Effector CD8-positive, alpha-beta T cell (primary cell): ENCODE results near the gene ARHGEF40.

Experiments
- DNase-seq: peaks from one replicate; lab custom pipeline; 2025; lab: John Stamatoyannopoulos, UW

ARHGEF40 gene

GRCh38 chr14:21059842-21060613 lies 10.1 kb upstream of the ARHGEF40 start:
- no peak for DNase-seq

DNA sequence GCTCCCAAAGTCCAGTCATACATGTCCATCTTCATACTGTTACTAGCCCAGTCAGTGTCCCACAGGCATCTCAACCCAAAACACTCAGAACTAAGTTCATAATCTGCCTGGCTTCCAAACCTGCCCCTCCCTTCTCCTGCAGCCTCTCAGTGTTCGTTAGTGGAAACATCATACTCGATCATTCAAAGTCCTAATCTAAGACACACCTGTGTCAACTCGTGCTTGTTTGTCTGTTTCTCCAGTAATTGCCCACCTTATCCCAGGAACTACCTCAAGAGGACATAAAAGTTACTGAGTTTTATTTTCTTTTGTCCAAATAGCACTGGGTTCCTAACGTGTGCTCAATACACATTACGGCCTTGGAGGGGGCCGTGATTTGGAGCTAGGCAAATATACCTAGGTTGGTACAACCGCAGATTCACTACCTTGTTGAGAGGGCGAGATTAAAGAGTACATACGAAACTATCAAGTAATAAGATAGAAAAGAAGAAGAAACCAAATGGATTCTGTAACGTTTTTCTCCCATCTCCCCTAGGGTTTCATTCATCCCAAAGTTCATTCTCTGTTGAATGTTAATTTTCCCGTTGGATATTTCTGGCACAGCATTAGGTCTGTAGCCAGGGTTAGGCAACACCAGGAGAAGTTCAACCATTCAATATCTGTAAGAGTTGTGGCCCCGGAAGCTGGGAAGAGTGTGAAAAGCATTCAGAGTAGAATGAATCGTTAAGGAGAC lies 9.3 kb upstream of the ARHGEF40 start:
- no peak for DNase-seq

- no peak for DNase-seq
Measured at GRCh38 chr14:21061347-21061668, 8.8 kb upstream of the ARHGEF40 start.

GRCh38 chr14:21063479-21063878 lies 6.6 kb upstream of the ARHGEF40 start:
- DNase-seq: no peak

GRCh38 chr14:21066882-21067502 lies 3.1 kb upstream of the ARHGEF40 start:
- DNase-seq: no peak

- peak; percentile 25 for DNase-seq
Measured at GRCh38 chr14:21068521-21069387, 1.4 kb upstream of the ARHGEF40 start.

DNA sequence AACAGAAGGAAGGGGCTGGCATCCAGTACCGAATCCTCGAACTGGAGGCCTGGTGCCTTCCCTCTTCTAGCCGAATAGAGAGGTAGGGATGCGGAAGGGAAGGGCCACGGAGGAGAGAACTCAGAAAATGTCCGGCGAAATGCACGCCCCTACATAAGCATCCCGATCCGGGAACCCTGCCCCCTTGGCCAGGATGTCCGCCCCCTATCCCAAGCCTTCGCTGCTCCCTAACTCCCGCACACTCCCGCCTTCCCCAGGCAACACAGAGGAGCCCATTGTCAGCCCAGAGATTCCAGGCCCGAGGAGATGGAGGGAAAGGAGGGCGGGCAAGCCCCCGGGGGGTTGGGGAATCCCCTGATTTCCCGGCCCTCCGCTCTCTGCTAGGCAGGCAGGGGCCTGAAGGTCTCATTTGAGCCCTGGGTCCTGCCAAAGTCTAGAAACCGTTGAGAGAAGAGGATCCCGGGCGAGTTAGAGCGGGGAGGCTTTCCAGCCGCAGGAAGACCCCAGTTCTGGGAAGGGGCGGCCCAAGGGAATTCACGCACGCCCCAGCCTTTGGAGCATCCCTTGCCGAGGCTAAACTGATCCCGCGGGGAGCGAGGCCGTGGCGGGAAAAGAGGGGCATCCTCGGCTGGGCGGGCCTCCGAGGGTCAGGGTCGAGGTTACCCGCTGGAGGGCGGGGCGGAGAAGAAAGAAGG lies 569 bp upstream of the ARHGEF40 start:
- DNase-seq: peak; percentile 11

DNA sequence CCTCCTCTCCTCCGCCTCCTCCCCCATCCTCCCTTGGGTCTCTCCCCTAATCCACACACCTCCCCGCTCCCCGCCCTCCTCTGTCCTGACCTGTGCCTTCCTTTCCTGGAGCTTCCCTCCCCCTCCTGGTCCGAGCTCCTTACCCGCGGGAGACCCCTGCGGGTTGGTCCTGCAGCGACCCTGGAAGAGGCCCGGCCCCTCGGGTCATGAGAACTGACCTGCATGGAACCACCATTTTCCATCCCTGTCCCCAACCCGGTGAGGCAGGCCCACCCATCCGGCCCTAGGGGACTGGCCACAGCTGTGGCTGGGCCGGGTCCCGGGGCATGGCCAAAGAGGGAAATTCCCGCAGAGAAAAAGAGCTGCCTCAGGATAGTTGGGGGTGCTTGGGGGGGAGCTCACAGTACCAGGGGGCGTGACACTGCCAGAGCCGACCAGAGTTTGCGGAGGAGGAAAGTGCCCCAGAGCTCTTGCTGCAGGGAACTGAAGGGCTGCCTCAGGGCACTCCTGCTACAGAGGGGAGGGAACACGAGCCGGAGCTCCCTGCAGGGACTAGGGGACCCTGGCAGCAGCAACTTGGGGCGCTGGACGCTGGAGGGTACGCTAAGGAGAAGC lies 613 bp downstream of the ARHGEF40 start:
- no peak for DNase-seq

DNA sequence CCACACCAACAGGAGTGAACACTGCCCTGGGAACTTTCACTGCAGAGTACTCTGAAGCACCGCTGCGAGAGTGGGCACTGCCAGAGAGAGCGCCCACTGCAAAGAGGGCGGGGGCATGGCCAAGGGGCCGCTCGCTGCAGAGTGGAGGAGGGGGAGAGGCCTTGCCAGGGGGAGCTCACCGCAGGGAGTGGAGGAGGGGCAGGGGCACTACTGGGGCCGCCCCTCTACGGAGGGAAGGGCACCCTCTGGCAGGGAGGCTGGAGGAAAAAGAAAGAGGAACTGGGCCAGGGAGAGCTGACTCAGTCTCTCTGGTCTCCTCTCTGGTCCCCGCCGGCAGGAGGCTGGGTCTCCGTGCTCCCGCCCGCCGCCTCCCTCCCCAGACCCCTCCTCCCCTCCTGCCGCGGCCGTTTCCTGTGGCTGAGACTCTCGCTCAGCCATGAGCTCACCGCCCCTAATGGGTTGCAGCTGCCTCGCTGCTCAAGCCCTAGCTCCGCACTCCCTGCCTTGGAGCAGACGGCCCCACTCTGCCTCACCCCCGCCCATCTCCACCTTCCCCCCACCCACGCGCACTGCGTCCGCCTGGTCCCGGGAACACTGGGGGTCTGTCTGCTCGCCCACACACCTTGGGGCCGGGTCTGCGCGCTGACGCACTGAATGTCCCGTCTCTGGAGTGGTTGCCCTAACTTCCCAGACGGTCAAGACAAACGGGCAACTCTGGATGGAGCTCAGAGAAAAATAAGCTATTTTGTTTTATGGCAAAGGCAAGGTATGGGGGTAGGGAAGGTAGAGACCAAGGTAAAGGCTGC lies 1.3 kb downstream of the ARHGEF40 start:
- peak; percentile 6 for DNase-seq

DNA sequence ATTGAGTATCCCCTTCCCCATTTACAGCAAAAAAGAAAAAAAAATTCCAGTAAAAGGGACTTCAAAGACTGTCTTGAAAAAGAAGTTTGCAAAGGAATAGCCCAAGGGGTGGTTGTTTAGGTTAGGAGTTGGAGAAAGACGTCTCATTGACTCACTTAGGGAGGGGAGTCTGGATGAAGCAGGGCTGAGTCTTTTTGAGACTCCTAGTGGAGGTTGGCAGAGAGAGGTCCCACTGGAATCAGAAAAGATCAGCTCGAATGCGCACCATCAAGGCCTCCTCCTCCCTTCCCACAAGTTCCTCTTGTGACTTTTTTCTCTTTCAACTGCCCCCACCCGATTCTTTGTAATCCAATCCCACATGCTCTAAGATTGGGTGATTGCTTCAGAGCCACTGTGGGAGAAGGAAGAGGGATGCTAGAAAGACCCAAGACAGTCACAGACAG lies 1.9 kb downstream of the ARHGEF40 start:
- DNase-seq: no peak

- no peak for DNase-seq
Measured at GRCh38 chr14:21072781-21073339, 2.8 kb downstream of the ARHGEF40 start.

DNA sequence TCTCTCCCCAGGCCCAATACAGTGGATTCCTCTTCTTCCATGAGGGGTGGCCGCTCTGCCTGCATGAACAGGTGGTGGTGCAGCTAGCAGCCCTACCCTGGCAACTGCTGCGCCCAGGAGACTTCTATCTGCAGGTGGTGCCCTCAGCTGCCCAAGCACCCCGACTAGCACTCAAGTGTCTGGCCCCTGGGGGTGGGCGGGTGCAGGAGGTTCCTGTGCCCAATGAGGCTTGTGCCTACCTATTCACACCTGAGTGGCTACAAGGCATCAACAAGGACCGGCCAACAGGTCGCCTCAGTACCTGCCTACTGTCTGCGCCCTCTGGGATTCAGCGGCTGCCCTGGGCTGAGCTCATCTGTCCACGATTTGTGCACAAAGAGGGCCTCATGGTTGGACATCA lies 3.8 kb downstream of the ARHGEF40 start:
- DNase-seq: no peak

DNA sequence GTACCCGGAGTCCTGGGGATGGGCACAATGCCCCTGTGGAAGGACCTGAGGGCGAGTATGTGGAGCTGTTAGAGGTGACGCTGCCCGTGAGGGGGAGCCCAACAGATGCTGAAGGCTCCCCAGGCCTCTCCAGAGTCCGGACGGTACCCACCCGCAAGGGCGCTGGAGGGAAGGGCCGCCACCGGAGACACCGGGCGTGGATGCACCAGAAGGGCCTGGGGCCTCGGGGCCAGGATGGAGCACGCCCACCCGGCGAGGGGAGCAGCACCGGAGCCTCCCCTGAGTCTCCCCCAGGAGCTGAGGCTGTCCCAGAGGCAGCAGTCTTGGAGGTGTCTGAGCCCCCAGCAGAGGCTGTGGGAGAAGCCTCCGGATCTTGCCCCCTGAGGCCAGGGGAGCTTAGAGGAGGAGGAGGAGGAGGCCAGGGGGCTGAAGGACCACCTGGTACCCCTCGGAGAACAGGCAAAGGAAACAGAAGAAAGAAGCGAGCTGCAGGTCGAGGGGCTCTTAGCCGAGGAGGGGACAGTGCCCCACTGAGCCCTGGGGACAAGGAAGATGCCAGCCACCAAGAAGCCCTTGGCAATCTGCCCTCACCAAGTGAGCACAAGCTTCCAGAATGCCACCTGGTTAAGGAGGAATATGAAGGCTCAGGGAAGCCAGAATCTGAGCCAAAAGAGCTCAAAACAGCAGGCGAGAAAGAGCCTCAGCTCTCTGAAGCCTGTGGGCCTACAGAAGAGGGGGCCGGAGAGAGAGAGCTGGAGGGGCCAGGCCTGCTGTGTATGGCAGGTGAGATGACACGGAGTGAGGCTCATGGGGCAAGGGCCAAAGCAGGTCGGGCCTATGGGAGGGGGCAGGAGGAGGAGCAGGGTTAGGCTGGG lies 4.5 kb downstream of the ARHGEF40 start:
- DNase-seq: no peak

DNA sequence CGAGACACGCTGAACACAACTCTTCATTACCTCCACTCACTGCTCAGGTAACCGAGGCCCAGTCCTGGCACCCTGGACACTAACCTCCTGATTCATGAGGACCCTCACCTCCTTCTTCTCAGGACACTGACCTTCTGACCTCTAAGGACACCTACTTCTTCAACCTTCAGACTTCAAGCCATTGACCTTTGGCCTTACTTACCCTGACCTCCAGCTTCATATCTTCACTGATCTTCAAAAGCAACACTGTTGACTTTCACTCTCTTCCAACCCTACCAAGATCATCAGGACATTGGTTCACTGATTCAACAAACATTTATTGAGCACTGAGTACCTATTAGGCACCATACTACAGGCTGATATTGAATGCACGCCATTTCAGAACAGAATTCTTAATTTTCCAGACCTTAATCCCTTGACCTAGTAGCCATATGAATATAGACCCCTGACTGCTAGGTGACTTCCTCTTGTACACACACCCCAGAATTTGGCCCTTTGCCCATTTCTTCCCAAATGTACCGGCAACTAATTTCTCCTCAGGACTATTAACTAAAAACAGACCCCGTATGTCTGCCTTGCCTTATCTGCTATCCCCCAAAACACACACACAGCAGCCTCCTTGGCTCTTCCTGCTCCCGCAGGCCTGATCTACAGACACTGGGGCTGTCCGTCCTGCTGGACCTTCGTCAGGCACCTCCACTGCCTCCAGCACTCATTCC lies 5.8 kb downstream of the ARHGEF40 start:
- DNase-seq: no peak

DNA sequence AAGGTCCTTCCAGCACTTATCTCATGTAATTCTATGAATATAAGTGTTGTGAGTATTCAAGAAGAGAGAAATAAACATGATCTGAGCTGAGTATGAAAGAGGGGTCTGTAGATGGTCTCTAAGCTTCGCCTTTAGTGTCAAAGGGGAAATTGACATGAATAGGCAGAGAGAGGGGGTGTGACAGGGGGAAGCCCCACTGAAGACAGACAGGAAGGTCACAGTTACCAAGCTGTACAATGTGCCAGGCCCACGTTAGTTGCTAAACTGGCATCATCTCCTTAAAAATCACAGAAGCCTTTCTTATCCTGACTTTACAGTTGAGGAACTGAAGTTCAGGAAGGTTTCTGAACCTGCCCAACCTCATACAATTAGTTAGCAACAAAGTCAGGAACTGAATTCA lies 7.6 kb downstream of the ARHGEF40 start:
- no peak for DNase-seq

- DNase-seq: no peak
Measured at GRCh38 chr14:21078287-21078686, 8.2 kb downstream of the ARHGEF40 start.

DNA sequence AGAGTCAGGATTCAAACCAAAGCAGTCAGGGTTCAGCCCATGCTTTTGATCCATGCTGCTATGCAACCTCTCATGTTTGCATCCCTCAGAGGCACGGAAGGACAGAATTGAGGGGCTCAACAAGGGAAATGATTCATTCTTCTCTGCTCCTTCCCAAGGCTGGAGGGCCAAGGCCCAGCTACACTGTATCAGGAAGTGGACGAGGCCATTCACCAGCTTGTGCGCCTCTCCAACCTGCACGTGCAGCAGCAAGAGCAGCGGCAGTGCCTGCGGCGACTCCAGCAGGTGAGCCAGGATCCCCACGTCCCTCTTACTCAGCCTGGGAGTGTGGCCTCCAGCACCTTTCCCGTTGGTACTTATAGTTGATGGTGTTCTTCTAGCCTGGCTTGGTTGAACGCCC lies 8.6 kb downstream of the ARHGEF40 start:
- no peak for DNase-seq

GRCh38 chr14:21081521-21082142 lies 11.5 kb downstream of the ARHGEF40 start:
- no peak for DNase-seq
